Neural progenitor cell (in vitro differentiated cells): ENCODE measurements around the gene ISG15.

Experiments used
- EZH2 ChIP-seq: fragments of 200-600 bp; sonication (generic); IDR thresholded peaks from 2 replicates; pipeline ENCODE4 v1.6.1; 2017; ENCODE audit warnings: antibody characterized with exemption, mild to moderate bottlenecking, moderate library complexity
- EZH2phosphoT487 ChIP-seq: fragments of 200-600 bp; sonication (generic); IDR thresholded peaks from 2 replicates; pipeline ENCODE4 v1.6.1; 2017; ENCODE audit warnings: antibody characterized with exemption
- TF ChIP-seq, protein P1 (sequence below): fragments of 200-600 bp; sonication (generic); IDR thresholded peaks from 2 replicates; pipeline ENCODE4 v1.5.1; 2017; ENCODE audit warnings: antibody characterized with exemption, mild to moderate bottlenecking

DNA sequence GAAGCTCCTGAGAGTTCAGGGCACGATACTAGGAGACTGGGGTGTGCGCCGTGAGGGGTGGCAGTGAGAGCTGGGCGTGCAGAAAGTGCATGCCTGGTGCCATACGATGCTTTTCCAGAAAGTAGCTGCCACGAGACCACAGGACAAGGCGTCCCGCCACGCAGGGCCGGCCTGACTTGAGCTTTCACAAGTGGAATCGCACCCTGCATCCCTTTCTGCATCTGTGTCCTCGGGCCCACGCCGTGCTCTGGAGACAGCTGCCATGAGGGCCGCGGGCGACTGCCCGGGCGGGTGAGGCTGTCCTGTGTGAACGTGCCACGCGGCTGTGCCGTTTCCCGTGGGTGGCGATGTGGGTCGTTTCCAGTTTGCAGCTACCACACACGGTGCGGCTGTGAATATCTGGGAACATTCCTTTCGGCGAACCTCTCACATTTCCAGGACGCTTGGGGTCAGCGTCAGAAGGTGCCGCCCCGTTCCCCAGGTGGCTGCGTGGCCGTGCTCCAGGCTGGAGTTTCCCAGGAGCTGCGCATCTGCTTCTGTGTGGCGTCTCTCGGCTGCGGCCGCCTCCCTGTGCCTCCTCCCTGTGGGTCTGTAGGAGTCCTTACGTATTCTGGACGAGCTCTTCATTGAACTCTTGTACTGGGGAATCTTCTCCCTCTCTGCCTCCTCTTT is 30.4 kb upstream of the ISG15 start:
- TF ChIP-seq, protein P1, sequence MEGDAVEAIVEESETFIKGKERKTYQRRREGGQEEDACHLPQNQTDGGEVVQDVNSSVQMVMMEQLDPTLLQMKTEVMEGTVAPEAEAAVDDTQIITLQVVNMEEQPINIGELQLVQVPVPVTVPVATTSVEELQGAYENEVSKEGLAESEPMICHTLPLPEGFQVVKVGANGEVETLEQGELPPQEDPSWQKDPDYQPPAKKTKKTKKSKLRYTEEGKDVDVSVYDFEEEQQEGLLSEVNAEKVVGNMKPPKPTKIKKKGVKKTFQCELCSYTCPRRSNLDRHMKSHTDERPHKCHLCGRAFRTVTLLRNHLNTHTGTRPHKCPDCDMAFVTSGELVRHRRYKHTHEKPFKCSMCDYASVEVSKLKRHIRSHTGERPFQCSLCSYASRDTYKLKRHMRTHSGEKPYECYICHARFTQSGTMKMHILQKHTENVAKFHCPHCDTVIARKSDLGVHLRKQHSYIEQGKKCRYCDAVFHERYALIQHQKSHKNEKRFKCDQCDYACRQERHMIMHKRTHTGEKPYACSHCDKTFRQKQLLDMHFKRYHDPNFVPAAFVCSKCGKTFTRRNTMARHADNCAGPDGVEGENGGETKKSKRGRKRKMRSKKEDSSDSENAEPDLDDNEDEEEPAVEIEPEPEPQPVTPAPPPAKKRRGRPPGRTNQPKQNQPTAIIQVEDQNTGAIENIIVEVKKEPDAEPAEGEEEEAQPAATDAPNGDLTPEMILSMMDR, result no peak
- TF ChIP-seq EZH2phosphoT487 (no peak), EZH2 (no peak)
